Sigmoid colon (tissue), 7 donors: Measurements from ENCODE around the gene FOXG1. TPM values are rescaled to one million over a fixed set of nuclear protein-coding genes. Genes with fewer than 3 reads are reported as not detected.

Experiments used
- DNase-seq: peaks from one replicate; pipeline ENCODE4 v3.0.0-alpha.2; 2019
- H3K27ac ChIP-seq, 4 donors: fragments of 200-600 bp; sonication (generic); one replicate each; pipeline ENCODE4 v1.5.1; 2016 to 2019; ENCODE audit warnings: mild to moderate bottlenecking in 1 of 4
- H3K27me3 ChIP-seq, 3 donors: fragments of 200-600 bp; sonication (generic); one replicate each; pipeline ENCODE4 v1.5.1; 2019; ENCODE audit warnings: mild to moderate bottlenecking in 1 of 3
- H3K36me3 ChIP-seq, 4 donors: fragments of 200-600 bp; sonication (generic); one replicate each; pipeline ENCODE4 v1.5.1; 2016 to 2019
- H3K4me1 ChIP-seq, 4 donors: fragments of 200-600 bp; sonication (generic); one replicate each; pipeline ENCODE4 v1.5.1; 2017 to 2019
- H3K4me3 ChIP-seq, 4 donors: fragments of 200-600 bp; sonication (generic); one replicate each; pipeline ENCODE4 v1.5.1; 2017 to 2019; ENCODE audit warnings: mild to moderate bottlenecking in 2 of 4, moderate library complexity in 1 of 4
- H3K9me3 ChIP-seq, 4 donors: fragments of 200-600 bp in 3 of 4; sonication (generic) in 3 of 4; one replicate each; pipeline versions ENCODE4 v1.5.1 to v1.6.1; 2013 to 2019
- EP300 ChIP-seq, 4 donors: sonication (generic); formaldehyde crosslinking; IDR thresholded peaks; one replicate each; pipeline ENCODE4 v1.6.1; 2017; ENCODE audit warnings: antibody characterized with exemption in 4 of 4
- POLR2A ChIP-seq, 2 donors: fragments of 450-650 bp; IDR thresholded peaks; one replicate each; pipeline ENCODE4 v1.6.1; 2016; ENCODE audit warnings: antibody characterized with exemption in 2 of 2, mild to moderate bottlenecking in 2 of 2, moderate library complexity in 2 of 2
- POLR2AphosphoS5 ChIP-seq, 4 donors: sonication (generic); formaldehyde crosslinking; IDR thresholded peaks; one replicate each; pipeline ENCODE4 v1.6.1; 2017; ENCODE audit warnings: antibody characterized with exemption in 4 of 4
- WGBS, 2 donors: extraction: QIAGEN DNeasy Blood & Tissue Kit; methylation state at CpG; one replicate each; pipeline ENCODE4 v1.1.7; 2013; 5-methylcytosine and 5-hydroxymethylcytosine counted together
- intact Hi-C: fragments of 100-400 bp; cut with DNase I; formaldehyde crosslinking; loops from one replicate; pipeline ENCODE4 v1.15.1; 2023
- polyA plus RNA-seq, 3 donors: library from polyadenylated mRNA; stranded (reverse); fragments of 200-250 nt; gene quantifications; one replicate each; pipeline ENCODE4 v1.2.3, GENCODE V29; 2013
- total RNA-seq, 4 donors: library from RNA; depleted of rRNA; stranded (reverse); fragments of >200 nt; gene quantifications; one replicate each; pipeline ENCODE4 v1.1.0, GENCODE V29; 2016
- TF ChIP-seq, protein P1 (sequence below), 4 experiments: fragments of 450-650 bp in 3 of 4; fragments of 200-600 bp in 1 of 4; IDR thresholded peaks; one replicate each; pipeline ENCODE4 v1.5.1; 2016 to 2019; ENCODE audit warnings: antibody characterized with exemption in 4 of 4, mild to moderate bottlenecking in 3 of 4, moderate library complexity in 2 of 4
- donor health status: healthy with polysubstance abuse.
- donor health status: Bipolar disorder and iron deficiency.
- donor health status: healthy.

FOXG1 gene
- total and polyA plus RNA-seq, 7 donors = 0.03 TPM; not detected in 6

- WGBS, 2 donors = 12 to 13% methylated on average over 9 of the region's 9 CpGs
- Histone ChIP-seq H3K9me3 (no peaks in the 10 kb centered on the region), H3K4me1 (peaks cover 0 to 14% (median 8%) of the 10 kb centered on the region in 4 donors), H3K36me3 (no peaks in the 10 kb centered on the region), H3K27me3 (peaks cover 28 to 83% (median 49%) of the 10 kb centered on the region in 3 donors), H3K4me3 (no peak overlapping the region), H3K27ac (no peak overlapping the region)
- intact Hi-C loops = loop anchor here (5.0 to 10.0 kb wide), 3 partner anchors 783 to 1520 kb away; no protein-coding TSS in a partner anchor
- TF ChIP-seq, protein P1, sequence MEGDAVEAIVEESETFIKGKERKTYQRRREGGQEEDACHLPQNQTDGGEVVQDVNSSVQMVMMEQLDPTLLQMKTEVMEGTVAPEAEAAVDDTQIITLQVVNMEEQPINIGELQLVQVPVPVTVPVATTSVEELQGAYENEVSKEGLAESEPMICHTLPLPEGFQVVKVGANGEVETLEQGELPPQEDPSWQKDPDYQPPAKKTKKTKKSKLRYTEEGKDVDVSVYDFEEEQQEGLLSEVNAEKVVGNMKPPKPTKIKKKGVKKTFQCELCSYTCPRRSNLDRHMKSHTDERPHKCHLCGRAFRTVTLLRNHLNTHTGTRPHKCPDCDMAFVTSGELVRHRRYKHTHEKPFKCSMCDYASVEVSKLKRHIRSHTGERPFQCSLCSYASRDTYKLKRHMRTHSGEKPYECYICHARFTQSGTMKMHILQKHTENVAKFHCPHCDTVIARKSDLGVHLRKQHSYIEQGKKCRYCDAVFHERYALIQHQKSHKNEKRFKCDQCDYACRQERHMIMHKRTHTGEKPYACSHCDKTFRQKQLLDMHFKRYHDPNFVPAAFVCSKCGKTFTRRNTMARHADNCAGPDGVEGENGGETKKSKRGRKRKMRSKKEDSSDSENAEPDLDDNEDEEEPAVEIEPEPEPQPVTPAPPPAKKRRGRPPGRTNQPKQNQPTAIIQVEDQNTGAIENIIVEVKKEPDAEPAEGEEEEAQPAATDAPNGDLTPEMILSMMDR (IDR thresholded peaks at IDR 0.05) = peak in 3 of 4 experiments; percentile 10 to 58 (median 46)
- TF ChIP-seq POLR2AphosphoS5 (IDR thresholded peaks at IDR 0.05) (no peak), POLR2A (IDR thresholded peaks at IDR 0.05) (no peak)
- DNase-seq = no peak
Observed at GRCh38 chr14:28754209-28754985, 12.2 kb upstream of the FOXG1 start.

- Histone ChIP-seq H3K4me3 (no peak overlapping the region), H3K9me3 (no peaks in the 10 kb centered on the region), H3K27ac (no peak overlapping the region), H3K4me1 (peaks cover 0 to 20% (median 13%) of the 10 kb centered on the region in 4 donors), H3K27me3 (peaks cover 37 to 85% (median 58%) of the 10 kb centered on the region in 3 donors), H3K36me3 (no peaks in the 10 kb centered on the region)
- TF ChIP-seq, protein P1 (IDR thresholded peaks at IDR 0.05) = no peak
- TF ChIP-seq EP300 (IDR thresholded peaks at IDR 0.05) (no peak), POLR2AphosphoS5 (IDR thresholded peaks at IDR 0.05) (no peak), POLR2A (IDR thresholded peaks at IDR 0.05) (no peak)
- no peak for DNase-seq
- intact Hi-C loops = loop anchor here (10.0 kb wide), 2 partner anchors 1459 to 1519 kb away; no protein-coding TSS in a partner anchor
- WGBS, 2 donors = 6 to 13% methylated on average over 14 of the region's 14 CpGs
Observed at GRCh38 chr14:28755198-28755815, 11.3 kb upstream of the FOXG1 start.

DNA sequence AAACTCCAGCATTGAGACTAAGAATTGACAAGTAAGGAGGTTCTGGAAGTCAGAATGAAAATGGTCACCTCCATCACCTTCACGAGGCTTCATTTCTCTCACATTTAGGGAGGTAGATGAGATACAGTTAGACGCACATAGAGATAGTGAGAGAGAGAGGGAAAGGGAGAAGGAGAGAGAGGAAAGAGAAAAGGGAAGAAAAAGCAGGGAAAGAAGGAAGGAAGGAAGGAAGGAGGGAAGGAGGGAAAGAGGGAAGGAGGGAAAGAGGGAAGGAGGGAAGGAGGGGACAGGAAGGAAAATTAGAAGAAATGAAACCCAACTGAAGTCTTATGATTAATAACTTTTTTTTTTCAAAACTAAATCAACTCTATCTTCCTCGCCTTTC, 10.7 kb upstream of the FOXG1 start:
- intact Hi-C loops = loop anchor here (10.0 kb wide), 2 partner anchors 1459 to 1519 kb away; no protein-coding TSS in a partner anchor
- Histone ChIP-seq H3K36me3 (no peaks in the 10 kb centered on the region), H3K27ac (no peak overlapping the region), H3K4me1 (peaks cover 0 to 20% (median 13%) of the 10 kb centered on the region in 4 donors), H3K4me3 (no peak overlapping the region), H3K27me3 (peaks cover 38 to 86% (median 63%) of the 10 kb centered on the region in 3 donors), H3K9me3 (no peaks in the 10 kb centered on the region)
- 2 to 10% methylated on average over 3 of the region's 3 CpGs for WGBS, 2 donors
- no peak for DNase-seq
- no peak for TF ChIP-seq POLR2AphosphoS5 (IDR thresholded peaks at IDR 0.05)
- TF ChIP-seq POLR2A (IDR thresholded peaks at IDR 0.05) = no peak
- TF ChIP-seq, protein P1 (IDR thresholded peaks at IDR 0.05) = no peak
- TF ChIP-seq EP300 (IDR thresholded peaks at IDR 0.05) = no peak

GRCh38 chr14:28756269-28756883, 10.2 kb upstream of the FOXG1 start:
- no peaks in the 10 kb centered on the region for H3K9me3 ChIP-seq
- H3K4me3 ChIP-seq = no peak overlapping the region
- no peak overlapping the region for H3K27ac ChIP-seq
- 4 to 6% methylated on average over 18 of the region's 18 CpGs for WGBS, 2 donors
- TF ChIP-seq EP300 (IDR thresholded peaks at IDR 0.05) (no peak), POLR2AphosphoS5 (IDR thresholded peaks at IDR 0.05) (no peak), POLR2A (IDR thresholded peaks at IDR 0.05) (no peak)
- TF ChIP-seq, protein P1 (IDR thresholded peaks at IDR 0.05) = no peak
- intact Hi-C loops = loop anchor here (10.0 kb wide), 2 partner anchors 1458 to 1518 kb away; no protein-coding TSS in a partner anchor
- peaks cover 0 to 20% (median 13%) of the 10 kb centered on the region in 4 donors for H3K4me1 ChIP-seq
- H3K36me3 ChIP-seq = no peaks in the 10 kb centered on the region
- H3K27me3 ChIP-seq = peaks cover 38 to 87% (median 68%) of the 10 kb centered on the region in 3 donors
- no peak for DNase-seq
